Keratinocyte (primary cell): ENCODE data around the gene PEAK3.

Experiments
- EZH2 ChIP-seq: IDR thresholded peaks from one replicate; pipeline ENCODE4 v1.6.1; 2012; ENCODE audit warnings: inconsistent platforms, mild to moderate bottlenecking, low read length, moderate library complexity
- TF ChIP-seq, protein P1 (sequence below), 3 experiments: IDR thresholded peaks in 1 of 3; conservative IDR thresholded peaks in 1 of 3; optimal IDR thresholded peaks in 1 of 3; 2 replicates in 2 of 3; 3 replicates in 1 of 3; pipeline versions ENCODE3 to v1.5.1; 2011; ENCODE audit warnings: low read length in 3 of 3, mild to moderate bottlenecking in 3 of 3, moderate library complexity in 2 of 3, control low read depth in 1 of 3, inconsistent platforms in 1 of 3; ENCODE audit not compliant: insufficient read depth in 2 of 3; ENCODE audit errors: extremely low read depth in 1 of 3

DNA sequence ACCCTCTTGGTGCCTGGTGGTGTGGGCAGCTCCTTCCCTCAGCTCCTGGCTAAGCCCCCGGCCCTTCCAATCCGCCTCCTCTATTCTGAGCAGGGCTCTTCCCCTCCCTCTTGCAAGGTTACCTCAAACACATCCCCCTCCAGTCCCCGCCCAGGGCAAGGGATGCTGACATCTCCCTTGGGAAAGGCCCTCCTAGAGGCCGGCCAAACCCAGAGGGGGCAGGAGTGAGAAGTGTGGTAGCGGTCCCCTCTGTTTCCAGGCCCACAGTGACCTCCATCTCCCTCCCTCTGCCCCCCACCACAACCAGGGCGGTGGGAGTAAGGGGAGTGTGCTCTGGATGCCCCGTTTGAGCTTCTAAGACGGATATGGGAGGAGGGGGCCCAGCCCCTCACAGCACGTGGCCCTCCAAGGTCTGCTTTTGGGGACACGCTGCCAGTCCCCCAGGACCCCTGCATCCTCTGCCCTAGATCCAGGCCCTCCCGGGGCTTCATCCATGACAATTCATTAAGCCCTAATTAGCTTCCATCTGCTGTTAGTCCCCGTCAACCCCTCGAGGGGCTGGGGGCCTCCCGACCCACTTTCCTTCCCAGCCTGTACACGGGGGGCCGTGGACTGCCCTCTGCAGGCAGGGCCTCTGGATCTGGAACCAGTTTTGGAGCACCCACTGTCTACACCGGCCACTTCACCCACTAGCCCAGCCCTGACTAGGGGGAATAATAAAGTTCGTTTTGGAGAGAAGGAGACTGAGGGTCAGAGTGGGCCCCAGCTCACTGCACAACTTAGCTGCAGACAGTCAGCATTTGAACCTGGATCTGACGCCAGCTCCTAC lies 23.7 kb upstream of the PEAK3 start:
- TF ChIP-seq, protein P1, sequence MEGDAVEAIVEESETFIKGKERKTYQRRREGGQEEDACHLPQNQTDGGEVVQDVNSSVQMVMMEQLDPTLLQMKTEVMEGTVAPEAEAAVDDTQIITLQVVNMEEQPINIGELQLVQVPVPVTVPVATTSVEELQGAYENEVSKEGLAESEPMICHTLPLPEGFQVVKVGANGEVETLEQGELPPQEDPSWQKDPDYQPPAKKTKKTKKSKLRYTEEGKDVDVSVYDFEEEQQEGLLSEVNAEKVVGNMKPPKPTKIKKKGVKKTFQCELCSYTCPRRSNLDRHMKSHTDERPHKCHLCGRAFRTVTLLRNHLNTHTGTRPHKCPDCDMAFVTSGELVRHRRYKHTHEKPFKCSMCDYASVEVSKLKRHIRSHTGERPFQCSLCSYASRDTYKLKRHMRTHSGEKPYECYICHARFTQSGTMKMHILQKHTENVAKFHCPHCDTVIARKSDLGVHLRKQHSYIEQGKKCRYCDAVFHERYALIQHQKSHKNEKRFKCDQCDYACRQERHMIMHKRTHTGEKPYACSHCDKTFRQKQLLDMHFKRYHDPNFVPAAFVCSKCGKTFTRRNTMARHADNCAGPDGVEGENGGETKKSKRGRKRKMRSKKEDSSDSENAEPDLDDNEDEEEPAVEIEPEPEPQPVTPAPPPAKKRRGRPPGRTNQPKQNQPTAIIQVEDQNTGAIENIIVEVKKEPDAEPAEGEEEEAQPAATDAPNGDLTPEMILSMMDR (optimal IDR thresholded peaks at IDR 0.05 in 1 of 3, IDR thresholded peaks at IDR 0.05 in 1 of 3, conservative IDR thresholded peaks at IDR 0.05 in 1 of 3; ENCODE audit: extremely low read depth in 1 of 3, insufficient read depth in 2 of 3, low read length in 3 of 3), result no peak
- TF ChIP-seq EZH2, result no peak
